ENCODE measurements around the gene APC2.
"Not testable (repeated sequence)": the region's sequence is repeated elsewhere in the genome, so short reads cannot be mapped to it uniquely, and the experiment has no call there.

Gene APC2

DNA sequence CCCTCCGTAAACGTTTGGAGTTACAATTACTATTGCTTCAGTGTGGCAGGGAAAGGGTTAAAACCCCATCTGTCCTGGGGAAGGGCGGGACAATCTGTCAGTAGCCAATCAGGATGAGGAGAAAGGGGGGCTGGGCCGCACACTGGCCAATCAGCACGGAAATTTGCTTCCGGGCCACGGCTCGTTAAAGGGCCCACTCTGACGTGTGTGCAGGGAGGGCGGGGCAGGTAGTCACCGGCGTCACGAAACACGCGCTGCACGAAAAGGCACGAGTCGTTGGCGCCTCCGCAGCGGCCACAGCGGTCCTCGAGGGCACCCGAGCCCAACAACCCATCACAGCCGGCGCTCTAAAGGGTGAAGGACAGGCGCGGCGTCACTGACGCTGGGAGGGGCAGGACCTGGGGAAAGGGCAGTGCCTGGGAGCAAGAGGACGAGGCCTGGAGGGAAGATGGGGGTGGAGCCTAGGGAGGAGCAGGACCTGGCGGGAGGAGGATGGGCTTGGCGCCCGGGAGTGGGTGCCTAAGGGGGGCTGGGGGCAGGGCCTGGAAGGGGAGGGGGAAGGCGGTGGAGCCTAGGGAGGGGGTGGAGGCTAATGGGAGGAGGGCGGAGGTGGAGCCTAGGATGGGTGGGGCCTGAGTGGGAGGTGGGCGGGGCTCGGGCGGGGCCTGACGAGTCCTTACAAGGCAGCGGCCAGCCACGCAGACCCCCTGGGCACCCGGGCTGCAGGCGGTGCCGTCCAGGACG, 58.0 kb downstream of the APC2 start:
- in situ Hi-C loops (cut with HindIII; ENCODE audit: low sequenced_read_pairs): no loop called here

DNA sequence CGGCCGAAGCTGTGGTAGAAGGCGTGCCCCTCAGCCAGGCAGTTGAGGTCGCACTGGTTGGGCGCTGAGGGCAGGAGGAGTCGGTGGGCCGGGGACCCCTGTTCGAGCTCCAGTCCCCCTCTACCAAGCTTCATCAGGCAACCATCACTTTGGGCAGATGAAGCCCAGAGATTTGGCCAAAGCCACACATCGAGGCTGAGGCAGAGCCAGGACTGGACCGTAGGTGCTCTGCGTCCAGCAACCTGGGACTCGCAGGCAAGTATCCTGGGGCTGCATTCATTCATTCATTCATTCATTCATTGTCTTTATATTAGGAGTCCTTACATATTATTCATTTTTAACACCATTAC, 58.6 kb downstream of the APC2 start:
- in situ Hi-C loops (cut with HindIII; ENCODE audit: low sequenced_read_pairs): no loop called here

DNA sequence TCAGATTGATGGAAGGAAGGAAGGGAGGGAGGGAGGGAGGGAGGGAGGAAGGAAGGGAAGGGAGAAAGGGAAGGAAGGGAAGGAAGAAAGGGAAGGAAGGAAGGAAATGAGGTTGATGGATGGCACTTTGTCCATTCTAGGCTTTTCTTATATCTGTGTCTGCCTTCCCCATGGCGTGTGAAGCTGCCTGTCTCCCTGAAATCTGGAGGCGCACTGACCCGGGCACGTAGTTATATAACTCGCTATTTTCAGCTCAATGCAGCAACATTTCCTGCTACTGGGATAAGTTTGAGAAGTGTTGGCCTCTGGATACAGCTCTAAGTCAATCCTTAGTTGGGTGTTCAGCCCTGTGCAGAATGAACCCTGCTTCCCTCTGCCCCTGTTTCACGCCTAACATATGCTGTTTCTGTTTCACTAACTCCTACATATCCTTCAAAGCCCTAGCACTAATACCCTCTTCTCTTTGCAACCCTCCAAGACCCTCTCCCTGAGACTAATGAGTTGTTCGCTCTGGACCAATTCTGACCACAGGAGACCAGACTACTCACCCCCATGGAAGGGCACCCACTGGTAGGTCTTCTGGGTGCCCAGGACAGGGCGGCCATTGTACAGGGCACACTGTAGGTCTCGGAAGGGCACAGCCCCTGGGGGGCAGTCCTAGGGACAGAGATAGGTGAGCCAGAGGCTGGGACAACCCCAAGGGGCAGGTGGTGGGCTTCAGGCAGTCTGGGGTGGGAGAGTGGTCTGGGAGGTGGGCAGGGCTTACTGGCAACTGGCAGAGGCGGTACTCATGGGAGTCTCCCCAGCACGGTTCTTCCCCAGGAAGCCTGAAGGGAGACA, 59.9 kb downstream of the APC2 start:
- in situ Hi-C loops (cut with HindIII; ENCODE audit: low sequenced_read_pairs): no loop called here

DNA sequence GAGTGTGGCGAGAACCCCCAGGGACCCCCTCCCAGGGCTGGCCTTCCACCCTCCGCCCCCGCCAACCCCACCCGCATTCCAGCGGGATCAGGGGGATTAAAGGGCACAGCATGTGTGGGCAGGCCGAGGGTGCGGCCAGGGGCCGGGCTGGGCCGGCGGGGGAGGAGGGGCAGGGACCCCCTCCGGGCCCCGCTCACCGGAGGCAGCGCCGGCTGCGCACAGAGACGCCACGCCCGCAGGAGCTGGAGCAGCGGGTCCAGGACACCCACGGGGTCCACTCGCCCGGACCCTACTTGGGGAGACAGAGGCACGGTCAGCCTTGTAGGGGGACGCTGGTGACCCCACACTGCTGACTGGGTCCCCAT, 60.5 kb downstream of the APC2 start:
- in situ Hi-C loops (cut with HindIII; ENCODE audit: low sequenced_read_pairs): no loop called here

DNA sequence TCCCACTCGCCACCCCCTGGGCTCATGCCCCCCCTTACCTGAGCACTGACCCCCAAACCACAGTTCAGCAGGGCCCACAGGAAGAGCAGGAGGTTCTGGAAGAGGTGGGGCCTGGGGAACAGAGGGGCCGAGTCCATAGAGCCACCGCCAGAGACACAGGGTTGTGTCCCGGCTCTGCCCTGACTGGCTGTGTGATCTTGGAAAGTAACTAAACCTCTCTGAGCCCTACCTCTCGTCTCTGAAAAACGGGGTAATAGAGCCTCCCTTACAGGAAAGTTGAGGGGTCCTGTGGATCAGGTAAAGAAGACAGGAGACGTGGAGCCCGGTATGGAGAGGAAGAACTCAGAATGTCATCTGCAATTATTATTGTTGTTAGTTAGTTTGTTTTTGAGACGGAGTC, 60.9 kb downstream of the APC2 start:
- in situ Hi-C loops (cut with HindIII; ENCODE audit: low sequenced_read_pairs): no loop called here

DNA sequence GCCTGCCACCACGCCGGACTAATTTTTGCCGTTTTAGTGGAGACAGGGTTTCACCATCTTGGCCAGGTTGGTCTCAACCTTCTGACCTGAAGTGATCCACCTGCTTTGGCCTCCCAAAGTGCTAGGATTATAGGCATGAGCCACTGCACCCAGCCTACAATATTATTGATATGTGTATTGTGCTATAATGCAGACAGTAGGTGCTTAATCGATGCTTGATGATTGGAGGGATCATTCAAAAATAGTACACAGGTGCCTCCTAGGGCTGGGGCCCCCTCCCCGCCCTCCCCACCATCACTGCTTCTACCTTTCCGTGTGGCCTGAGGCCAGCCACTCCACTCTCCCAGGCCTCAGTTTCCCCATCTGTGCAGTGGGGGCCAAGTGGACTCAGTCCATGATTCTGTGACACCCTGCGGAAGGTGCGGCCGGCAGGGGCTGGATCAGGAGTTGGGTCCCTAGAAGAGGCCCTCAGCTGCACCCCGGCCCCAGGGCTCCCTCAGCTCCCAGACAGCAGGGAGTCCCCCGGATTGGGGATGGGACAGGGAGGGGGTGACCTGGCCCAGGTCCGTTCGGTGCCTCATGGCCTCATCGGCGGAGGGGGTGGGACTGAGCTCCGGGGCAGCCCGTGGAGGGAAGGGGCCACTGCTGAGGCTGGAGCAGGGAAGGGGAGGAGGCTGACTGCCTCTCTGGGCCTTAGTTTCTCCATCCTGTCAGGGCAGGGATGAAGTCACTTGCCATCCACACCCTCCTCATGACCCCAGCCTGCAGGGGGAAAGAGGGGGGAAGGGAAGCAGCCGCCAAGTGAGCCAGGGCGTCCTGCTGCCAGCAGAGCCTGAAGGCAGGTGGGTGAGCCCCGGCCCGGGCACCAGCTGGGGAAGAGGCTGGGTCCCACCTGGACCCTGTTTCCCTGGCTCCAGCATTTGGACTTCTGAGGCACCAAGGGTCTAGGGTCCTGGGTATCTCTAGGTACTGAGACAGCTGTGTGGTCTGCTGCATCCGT, 61.7 kb downstream of the APC2 start:
- in situ Hi-C loops (cut with HindIII; ENCODE audit: low sequenced_read_pairs): no loop called here

DNA sequence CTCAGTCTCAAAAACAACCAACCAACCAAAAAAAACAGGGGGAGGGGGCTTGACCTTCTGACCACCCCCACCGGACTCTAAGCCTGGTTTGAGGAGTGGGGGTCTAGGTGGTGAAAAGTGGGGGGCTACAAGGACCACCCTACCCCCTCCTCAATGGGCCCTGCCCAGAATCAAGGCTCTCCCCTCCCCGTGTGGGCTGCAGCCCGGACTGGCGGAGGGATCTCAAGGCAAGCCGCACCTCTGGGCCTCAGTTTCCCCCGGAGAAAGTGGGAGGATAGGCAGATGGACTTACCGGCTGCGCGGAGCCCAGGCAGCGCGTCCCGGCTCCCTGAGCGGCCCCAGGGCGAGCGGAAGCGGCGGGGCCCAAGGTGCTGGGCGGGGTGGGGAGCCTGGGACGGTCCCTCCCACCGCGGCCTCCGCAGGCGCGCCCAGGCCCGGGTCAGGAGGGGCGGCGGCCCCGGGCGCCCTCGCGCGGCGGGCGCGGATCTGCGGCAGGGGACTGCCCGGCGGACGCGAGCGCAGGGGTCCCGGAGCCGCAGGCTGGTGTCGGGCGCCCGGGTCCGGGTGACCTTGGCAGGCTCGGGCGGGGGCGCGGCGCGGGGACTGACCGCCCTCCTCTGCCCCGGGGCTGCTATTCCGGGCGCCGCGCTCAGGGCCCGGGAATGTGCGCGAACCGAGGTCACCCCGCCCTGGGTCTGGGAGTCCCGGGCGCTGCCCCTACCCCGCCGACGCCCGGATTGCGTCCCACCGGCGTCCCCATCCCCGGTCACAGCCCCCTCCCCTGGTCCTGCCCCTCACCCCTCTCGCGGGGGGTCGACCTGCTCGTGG, 63.0 kb downstream of the APC2 start, which contains the start of gene ADAMTSL5:
Gene ADAMTSL5 (minus strand): TSS at position 349 of the 828 bp plus-strand sequence. CDS start 2,076 bp downstream, outside the sequence.
- in situ Hi-C loops (cut with HindIII; ENCODE audit: low sequenced_read_pairs): no loop called here

DNA sequence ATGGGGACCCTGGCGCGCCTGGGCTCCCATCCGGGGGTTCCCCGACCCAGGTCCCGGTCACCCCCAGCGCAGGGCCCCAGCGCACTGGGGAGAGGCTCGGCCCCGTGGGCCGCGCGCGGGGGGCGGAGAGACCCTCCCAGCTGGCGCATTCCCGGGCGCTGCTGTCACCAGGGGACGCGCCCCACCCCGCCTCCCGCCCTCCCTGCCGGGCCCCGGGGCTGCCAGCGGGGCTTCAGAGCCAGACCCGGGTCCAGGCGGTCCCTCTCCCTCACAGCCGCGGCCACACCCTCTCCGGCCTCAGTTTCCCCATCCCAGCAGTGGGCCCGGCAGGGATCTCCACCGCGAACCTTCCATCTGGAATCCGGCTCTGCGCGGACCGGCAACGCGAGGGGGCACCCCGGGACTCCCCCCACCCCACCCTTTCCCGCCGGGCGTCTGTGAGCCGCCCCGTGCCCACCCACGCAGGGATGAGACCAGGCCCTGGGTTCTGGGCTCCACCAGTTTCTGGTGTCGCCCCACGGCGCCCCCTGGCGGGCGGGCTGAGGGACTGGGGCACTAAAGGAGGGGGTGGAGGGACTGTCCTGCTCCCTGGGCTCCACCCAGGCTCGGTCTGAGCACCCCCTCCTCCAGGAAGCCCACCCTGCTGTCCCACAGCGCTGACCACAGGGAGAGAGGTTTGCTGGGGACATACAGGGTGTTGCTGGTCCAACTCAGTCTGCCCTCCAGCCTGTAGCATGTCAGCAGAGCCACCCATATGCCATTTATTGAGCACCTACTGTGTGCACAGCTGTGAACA, 63.8 kb downstream of the APC2 start:
- in situ Hi-C loops (cut with HindIII; ENCODE audit: low sequenced_read_pairs): no loop called here

DNA sequence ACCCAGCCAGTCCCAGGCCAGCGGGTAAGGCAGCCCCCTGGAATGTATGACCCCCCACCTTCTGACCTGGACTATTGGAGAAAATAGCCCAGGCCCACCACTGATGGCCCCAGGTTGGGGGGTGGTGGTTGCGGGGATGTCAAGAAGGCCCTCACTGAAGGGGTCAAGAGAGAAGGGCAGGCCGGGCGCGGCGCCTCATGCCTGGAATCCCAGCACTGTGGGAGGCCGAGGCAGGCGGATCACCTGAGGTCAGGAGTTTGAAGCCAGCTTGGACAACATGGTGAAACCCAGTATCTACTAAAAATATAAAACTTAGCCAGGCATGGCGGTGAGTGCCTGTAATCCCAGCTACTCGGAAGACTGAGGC, 64.4 kb downstream of the APC2 start:
- in situ Hi-C loops (cut with HindIII; ENCODE audit: low sequenced_read_pairs): no loop called here

DNA sequence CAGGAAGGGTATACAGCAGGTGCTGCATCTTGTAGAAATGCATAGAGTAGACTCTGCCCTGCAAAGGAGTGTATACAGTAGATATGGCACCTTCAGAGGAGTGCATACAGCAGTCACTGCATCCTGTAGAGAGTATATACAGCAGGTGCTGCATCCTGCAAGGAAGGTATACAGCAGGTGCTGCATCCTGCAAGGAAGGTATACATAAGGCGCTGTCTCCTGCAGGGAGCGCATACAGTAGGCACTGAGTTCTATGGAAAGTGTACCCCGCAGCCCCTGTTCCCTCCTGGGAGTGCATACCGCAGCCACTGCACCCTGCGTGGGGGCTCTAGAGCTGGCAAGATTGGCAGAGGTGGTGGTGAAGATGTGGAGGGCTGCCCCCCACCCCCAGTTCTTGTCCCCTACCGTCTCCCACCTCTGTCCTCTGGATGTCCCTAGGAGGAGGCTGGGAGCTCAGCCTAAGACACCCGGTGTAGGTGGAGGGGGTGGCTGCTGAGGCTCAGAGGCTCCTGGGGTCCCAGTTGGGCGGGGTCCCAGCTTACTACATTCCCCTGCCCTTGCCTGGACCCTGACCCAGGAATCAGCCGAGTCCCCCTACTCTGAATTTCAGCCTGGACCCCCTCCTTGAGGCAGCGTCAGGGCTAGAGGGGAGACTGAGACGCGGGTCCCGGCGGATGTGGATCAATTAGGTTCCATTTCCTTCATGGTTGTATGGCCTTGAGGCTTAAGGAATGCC, 65.2 kb downstream of the APC2 start:
- in situ Hi-C loops (cut with HindIII; ENCODE audit: low sequenced_read_pairs): no loop called here

DNA sequence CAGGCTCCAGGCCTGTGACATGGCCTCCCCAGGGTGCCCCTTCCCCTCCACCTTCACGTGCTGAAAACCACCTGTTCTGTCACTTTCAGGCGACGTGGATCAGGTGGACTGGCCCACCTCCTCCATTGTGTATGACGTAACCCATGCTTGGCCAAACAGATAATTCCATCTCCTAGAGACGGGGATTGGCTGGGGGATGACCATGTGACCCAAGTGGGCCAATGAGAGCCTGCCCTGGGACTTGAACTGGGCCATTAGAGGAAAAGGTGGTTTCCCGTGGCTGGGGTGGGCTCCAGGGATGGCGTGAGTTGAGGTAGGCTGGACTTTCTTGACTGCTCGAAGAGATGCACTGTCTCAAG, 66.5 kb downstream of the APC2 start:
- in situ Hi-C loops (cut with HindIII; ENCODE audit: low sequenced_read_pairs): no loop called here

DNA sequence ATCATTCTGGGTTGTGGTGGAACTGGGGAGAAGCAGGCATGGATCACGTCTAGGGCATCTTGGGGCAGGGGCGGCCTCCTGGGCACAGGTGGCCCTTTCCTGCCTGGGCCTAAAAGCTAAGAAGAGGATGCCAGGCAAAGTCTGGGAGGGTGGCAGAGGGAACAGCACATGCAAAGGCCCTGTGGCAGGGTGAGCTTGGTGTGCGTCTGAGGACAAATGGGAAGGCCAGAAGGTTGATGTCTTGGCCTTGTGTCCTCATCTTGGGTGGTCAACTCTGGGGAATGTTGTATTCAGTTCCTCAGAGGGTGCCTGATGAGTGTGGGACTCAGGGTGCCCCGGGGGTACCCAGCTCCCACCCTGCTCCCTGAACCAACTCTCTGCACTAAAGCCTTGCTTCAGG, 68.5 kb downstream of the APC2 start:
- in situ Hi-C loops (cut with HindIII; ENCODE audit: low sequenced_read_pairs): no loop called here

DNA sequence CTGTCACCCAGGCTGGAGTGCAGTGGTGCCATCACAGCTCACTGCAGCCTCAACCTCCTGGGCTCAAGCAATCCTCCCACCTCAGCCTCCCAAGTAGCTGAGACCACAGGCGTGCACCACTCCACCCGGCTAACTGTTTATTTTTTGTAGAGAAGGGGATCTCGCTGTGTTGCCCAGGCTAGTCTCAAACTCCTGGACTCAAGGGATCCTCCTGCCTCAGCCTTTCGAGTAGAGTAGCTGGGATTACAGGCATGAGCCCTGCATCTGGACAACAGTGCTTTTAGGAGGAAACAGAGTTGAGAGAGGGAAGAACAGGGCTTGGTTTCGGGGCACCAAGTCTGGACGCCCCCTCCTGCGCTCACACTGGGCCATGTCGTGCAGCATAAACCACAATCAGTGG, 69.9 kb downstream of the APC2 start:
- in situ Hi-C loops (cut with HindIII; ENCODE audit: low sequenced_read_pairs): not testable (repeated sequence)

DNA sequence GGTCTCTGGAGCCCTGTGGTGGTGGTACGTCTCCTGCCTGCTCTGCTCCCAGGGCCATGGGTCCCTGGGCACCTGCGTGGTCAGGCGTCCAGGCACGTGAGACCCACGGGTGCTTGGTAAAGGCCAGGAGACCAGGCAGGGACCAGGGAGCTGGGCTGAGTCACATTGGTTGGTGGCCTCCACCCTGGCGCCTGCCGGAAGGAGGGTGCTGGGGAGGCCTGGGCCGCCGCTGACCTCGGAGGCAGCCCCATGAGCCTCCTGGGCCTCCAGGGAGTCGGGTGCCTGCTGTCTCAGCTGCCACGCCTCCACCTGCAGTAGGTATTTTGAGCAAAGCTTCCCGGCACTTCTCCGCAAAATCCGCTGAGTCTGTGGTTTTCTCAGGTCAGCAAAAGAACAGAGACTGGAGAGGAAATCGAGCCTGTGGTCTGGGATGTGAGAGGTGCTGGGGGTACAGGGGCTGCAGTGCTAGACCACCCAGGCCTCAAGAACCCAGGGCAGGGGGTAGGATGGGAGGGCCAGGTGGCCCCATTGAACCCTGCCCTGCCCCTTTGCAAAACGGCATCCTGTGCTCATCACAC, 70.4 kb downstream of the APC2 start:
- in situ Hi-C loops (cut with HindIII; ENCODE audit: low sequenced_read_pairs): no loop called here

DNA sequence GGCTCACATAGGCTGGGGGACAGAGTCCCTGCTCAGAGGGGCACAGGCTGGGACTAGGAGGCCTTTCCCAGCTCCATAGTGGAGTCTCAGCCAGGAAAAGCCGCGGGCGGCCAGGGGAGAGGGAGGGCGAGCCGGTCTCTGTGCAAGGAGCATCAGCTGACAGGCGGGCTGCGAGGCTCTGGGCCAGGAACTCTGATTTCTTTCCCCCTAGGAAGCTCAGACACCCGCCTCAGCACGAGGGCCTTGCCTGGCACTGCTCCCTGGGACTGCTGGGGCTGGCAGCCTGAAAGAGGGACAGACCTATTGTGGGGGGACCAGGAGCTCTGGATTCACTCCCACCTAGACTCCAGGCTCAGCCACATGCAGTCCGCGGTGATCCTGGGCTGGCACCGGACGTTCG, 71.7 kb downstream of the APC2 start:
- in situ Hi-C loops (cut with HindIII; ENCODE audit: low sequenced_read_pairs): no loop called here

DNA sequence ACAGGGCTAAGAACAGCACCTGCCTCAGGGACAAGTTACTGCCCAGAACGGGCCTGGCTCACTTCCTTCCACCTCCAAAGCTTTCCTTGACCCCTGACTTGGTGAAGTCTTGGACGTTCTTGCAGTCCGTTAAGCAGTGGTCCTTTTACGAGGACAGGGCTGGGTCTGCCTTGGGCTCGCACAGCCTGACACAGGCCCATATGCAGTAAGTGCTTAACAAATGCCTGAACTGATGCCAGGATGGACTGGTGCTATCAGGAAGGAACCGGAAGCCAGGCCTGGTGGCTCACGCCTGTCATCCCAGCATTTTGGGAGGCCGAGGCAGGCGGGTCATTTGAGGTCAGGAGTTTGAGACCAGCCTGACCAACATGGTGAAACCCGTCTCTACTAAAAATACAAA, 72.1 kb downstream of the APC2 start:
- in situ Hi-C loops (cut with HindIII; ENCODE audit: low sequenced_read_pairs): no loop called here

DNA sequence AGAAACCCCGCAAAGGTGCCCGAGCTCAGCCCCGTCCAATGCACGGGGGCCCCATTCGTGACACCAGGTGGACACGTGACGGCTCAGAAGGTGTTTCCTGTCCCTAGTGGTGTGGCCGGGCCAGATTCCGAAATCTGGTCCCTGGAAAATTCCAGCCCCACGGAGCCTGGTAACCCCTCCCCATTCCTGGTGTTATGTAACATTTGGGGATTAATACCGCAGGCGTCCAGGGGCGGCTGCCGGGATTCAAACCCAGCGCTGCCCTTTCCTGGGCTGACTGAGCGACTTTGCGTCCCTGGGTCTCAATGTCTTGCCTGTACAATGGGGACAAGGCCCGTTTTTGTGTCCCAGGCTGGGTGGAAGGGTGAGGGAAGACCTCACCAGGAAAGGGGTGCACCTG, 72.9 kb downstream of the APC2 start:
- in situ Hi-C loops (cut with HindIII; ENCODE audit: low sequenced_read_pairs): no loop called here

Data from DLD1 (cell line).